Superior temporal gyrus (tissue), 1 donor: ENCODE results near the gene RRP1B.
A peak's percentile ranks its signal among the peaks of the same experiment; 100 is the strongest.
"Not testable (repeated sequence)": the region's sequence is repeated elsewhere in the genome, so short reads cannot be mapped to it uniquely, and the experiment has no call there.

ENCODE experiments used
- DNase-seq: peaks from one replicate; pipeline ENCODE4 v3.0.0-alpha.2; 2016; ENCODE audit errors: extremely low spot score

The RRP1B gene

GRCh38 chr21:43640400-43640799 lies 19.0 kb upstream of the RRP1B start:
- DNase-seq, result no peak

GRCh38 chr21:43643193-43643592 lies 16.2 kb upstream of the RRP1B start:
- no peak for DNase-seq

- no peak for DNase-seq
Observed at GRCh38 chr21:43644071-43644470, 15.3 kb upstream of the RRP1B start.

- peak; percentile 61 for DNase-seq
Observed at GRCh38 chr21:43644609-43645008, 14.8 kb upstream of the RRP1B start.

GRCh38 chr21:43645136-43645891 lies 14.0 kb upstream of the RRP1B start:
- peak; percentile 72 for DNase-seq

- DNase-seq, result no peak
Observed at GRCh38 chr21:43645976-43646375, 13.4 kb upstream of the RRP1B start.

DNA sequence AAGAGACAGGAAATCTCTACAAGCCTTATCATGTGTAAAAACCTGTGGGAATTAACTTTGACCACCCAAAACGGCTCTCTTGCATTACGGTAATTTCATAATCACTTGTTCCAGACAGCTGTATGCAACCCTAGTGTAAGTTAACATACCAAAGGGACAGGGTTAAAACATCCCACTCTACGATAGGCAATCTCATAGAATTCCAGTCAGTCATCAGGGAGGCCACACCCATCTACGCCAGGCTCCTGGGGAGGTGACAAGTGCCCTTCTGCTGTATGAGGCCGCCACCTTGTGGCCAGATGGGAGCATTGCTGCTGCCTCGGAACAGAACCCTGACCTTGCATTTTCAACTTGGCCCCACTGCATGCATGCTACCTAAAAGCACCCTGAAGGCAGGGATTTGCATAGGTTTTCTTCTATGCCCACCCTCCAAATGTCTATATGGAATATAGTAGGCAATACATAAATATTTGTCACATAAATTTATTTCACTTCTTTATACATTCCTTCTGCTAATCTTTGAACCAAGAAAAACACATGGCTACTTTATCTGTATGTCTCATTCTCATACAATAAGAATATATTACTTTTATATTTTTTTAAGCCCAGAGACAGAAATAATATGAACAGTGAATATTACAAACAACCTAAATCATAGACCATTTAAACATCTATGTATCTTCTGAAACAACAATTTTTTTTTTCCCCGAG lies 12.7 kb upstream of the RRP1B start:
- peak; percentile 92 for DNase-seq

DNA sequence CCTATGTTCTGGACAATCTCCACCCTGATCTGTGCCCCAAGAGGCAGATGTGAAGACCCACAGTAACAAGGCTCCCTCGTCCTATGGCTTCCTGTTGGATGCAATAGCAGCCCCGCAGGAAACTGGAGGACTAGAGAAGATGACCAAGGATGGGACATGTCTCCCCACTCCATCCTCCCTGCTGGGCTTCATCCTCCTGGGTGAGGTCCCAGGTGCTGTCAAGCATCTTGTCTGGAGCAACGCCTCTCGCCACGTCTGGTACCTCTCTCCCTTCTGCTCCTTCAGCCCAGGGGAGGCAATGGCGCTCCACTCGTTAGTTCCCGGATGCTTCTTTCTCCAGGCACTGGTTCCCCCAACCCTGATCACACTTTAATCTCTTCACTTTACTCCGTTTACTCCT lies 11.2 kb upstream of the RRP1B start:
- DNase-seq, result no peak

DNA sequence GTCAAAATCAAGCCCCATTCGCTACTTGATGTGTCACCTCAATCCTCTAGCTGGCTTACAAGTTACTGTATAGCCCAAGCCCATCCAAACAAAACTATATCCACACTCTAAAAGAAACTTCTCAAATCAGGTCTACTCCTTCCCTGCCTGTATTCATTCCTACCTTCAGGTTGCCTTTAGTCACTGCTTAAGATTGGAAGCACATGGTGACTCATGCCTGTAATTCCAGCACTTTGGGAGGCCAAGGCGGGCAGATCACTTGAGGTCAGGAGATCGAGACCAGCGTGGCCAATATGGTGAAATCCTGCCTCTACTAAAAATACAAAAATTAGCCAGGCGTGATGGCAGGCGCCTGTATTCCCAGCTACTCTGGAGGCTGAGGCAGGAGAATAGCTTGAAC lies 7.4 kb upstream of the RRP1B start:
- DNase-seq, result not testable (repeated sequence)

DNA sequence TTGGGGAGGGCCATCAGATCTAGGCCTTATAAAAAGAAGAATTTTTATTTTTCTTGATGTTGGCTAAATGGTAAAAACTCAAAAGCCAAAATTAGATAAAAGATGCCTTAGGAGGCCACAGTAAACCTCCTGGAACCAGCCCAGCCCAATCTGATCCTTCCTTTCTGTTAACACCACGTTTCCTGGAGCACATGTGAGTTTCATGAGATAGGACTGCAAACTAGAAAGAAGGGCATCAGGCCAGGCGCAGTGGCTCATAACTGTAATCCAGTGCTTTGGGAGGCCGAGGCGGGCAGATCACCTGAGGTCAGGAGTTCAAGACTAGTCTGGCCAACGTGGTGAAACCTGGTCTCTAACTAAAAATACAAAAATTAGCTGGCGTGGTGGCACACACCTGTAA lies 6.7 kb upstream of the RRP1B start:
- DNase-seq, result no peak

GRCh38 chr21:43653626-43654025 lies 5.7 kb upstream of the RRP1B start:
- no peak for DNase-seq

DNA sequence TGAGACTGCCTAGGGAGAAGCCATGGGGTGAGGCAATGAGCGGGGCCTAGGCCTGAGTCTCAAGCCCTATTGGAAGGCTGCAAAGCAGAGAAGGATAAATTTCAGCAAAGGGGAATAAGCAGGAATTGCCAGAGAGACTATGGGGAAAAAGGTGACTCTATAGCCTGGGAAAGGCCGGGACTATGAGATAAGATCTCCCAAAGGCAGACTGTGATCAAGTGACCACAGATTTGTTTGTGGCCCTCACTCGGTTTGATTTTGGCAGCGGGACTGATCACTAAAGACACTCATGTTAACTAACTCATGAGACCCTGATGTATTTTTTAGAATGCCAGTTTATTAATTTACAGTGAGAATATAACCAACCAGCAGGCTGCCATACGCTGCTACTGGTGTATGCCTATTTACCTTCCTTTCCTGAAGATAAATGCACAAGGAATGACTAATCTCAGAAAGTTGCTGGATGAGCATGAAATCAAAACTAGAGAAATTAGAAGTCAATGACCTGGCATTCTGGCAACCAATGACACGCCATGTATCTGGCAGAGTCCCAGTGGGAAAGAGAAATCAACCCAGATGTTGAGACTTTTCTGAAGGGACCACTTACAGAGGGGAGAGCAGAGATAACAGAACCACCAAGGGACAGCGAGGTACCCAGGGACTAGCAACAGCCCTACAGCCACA lies 4.4 kb upstream of the RRP1B start:
- no peak for DNase-seq

- no peak for DNase-seq
Observed at GRCh38 chr21:43657355-43658087, 1.8 kb upstream of the RRP1B start.

GRCh38 chr21:43658088-43658741 lies 1.1 kb upstream of the RRP1B start:
- no peak for DNase-seq

DNA sequence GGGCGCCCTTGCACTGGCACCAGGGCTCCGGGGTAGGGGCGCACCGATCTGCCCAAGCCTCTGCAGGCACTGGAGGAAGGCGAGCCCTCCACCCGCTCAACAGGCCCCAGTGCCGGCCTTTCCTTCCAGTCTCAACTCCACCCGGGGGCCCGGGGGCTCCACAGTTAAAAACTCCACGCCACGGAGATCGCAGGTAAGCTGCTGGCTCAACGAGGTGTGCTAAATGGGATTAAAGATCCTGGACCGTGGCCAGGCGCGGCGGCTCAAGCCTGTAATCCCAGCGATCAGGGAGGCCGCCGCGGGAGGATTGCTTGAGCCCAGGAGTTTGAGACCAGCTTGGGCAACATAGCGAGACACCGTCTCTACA lies 608 bp upstream of the RRP1B start:
- no peak for DNase-seq

GRCh38 chr21:43662286-43662685 lies 2.9 kb downstream of the RRP1B start:
- no peak for DNase-seq

DNA sequence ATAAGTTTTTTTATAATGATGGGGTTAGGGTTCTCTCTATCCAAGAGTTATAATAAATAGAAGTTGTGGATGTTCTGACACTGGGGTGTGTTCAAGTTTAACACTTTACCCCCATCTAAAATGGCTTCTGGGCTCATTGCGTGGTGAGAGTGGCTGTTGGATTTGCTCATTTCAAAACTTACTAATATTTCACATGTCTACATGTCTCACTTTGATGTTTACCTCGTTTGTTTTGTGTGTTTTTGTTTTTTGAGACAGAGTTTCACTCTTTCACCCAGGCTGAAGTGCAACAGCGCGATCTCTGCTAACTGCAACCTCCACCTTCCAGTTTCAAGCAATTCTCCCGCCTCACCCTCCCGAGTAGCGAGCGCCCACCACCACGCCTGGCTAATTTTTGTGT lies 3.7 kb downstream of the RRP1B start:
- no peak for DNase-seq

DNA sequence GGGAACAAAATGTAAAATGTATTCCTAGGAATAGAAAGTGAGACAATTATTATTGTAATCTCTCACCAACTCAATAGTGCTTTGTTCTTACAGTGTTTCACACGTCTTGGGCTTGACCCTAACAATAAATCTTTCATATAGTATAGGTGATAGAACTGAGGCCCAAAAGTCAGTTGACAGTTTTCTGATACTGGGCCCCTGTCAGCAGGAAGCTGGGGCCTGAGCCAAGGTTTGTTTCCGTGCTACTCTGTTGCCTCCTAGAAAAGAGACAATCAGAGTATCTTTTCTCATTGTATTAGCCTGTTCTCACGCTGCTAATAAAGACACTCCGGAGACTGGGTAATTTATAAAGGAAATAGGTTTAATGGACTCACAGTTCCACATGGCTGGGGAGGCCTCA lies 5.0 kb downstream of the RRP1B start:
- DNase-seq, result no peak

DNA sequence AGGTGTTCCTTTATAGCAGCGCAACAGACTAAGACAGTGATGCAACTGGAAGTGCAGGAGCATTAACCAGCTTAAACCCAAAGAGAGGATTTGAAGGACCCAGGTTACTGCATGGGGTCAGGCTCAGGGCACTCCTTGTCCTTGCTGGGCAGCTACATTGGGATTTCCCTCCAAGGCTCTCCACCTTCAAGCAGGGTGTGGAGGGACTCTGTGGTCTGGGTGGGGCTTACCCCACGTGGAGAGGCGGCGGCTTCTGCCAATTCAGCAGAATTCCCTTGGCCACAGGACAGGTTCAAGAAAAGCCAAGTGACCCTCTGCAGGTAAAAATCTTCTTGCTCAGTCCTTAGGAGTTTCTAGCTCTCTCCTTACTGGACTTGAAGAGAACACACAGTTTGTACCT lies 6.5 kb downstream of the RRP1B start:
- DNase-seq, result no peak

- DNase-seq, result no peak
Observed at GRCh38 chr21:43667191-43667904, 8.0 kb downstream of the RRP1B start.
